Measurements from ENCODE around the gene SH3PXD2A.
"Not testable (repeated sequence)": the region's sequence is repeated elsewhere in the genome, so short reads cannot be mapped to it uniquely, and the experiment has no call there.

Gene SH3PXD2A

DNA sequence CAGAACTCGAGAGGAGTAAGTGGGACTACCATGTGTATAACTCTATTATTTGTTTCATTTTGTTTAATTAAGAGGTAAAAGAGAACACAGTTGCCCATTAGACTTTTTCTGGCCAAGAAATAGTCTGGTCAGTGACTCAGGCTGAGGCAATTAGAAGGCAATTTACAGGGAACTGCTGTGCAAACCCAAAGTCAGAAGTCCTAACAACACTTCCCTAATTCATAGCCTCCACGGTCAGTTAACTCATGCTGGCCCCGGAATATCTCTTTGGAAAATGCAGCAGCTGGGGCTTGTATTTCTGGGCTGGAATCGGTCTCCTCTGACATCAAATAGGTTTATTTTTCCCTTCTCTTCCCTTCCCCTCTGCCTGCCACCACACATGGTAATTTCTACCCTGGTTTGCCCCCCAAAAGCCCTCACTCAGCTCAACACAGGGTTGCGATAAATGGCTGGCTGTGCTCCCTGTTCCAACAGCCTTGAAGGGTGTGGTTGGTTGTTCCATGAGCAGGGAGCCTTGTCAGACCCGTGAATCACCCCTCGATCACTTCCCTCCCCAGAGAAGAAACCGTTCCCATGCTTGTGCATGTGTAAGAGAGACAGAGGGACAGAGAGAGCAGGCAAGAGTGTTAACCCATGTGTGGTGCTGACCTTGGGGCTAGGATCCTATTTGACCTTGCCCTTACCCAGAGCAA, 5.3 kb downstream of the SH3PXD2A start:
- no peak for DNase-seq (ENCODE audit: low read depth)

DNA sequence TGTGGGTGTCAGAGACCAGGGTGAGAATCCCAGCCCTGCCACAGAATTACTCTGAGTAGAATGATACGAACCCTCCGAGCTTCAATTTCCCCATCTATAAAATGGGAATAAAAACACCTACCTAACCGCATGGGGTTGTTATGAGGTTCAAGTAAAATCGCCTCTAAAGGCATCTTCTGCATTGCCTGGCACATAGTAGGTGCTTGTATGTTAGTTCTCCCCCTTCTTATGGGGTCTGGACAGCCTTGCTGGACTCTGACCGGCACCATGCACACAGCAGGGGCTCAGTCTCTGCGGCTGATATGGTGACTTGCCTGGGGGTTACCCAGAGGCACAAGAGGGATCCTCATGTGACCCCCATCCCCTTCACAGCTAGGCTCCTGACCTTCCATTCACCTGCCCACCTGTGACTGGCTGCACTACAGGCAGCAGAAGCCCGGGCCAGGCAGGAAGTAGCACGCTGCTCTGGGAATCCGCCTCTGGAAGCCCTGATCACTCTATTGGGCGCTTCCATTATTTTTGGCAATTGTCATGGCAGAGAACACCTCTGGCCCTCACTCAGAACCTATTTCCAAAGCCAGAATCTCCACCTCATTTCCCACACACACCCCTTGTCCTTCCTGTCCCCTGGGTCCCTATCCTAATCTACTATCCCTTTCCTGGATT, 6.0 kb downstream of the SH3PXD2A start:
- no peak for DNase-seq (ENCODE audit: low read depth)

DNA sequence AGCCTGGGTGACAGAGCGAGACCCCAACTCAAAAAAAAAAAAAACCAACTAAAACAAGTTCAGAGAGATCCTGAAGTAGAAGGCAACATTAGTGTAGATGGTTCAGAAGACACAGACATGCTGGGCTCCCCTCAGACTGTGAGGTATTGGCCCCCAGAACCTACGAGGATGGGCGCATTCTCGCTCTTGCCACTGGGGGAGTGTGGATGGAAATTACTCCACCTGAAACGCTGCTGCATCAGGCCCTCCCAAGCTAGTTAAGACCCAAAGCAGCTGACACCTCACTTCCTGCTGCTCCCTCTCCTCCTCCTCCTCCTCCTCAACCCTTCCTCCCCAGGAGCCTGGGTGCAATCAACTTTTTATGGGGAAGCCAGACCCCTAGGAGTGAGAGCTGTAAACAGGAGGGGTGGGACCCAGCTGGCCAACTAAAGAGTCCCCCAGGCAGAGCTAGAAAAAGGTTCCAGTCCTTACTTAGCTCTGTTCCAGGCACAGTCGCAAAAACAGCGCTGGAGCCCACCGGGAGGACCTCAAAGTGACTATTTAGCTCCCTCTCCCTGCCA, 7.4 kb downstream of the SH3PXD2A start:
- no peak for DNase-seq (ENCODE audit: low read depth)

DNA sequence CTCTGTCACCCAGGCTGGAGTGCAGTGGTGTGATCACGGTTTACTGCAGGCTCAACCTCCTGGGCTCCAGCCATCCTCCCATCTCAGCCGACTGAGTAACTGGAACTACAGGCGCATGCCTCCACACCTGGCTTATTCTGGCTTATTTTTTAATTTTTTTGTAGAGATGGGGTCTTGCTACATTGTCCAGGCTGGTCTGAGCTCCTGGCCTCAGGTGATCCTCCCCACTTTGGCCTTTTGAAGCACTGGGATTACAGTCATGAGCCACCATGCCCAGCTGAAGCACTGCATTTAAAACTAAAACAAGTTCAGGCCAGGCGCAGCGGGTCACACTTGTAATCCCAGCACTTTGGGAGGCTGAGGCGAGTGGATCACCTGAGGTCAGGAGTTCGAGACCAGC, 8.0 kb downstream of the SH3PXD2A start:
- DNase-seq (ENCODE audit: low read depth): no peak

DNA sequence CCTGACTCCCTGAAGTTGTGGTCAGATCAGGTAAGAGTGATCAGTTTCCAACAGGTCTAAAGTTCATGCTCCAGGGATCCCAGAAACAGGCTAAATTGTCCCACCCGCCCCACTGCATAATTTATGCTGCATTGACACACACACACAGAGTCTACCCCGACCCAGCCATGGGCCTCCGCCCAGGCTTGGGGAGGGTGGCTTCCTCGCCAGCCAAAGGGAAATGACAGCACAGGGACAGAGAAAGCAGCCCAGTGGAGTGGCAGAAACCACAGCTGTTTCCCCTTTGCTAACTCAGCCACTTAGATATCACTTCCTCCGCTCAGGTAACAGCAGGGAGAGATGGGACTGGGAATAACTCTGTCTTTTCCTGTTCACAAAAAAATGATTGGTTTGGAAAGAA, 9.4 kb downstream of the SH3PXD2A start:
- DNase-seq (ENCODE audit: low read depth): no peak

DNA sequence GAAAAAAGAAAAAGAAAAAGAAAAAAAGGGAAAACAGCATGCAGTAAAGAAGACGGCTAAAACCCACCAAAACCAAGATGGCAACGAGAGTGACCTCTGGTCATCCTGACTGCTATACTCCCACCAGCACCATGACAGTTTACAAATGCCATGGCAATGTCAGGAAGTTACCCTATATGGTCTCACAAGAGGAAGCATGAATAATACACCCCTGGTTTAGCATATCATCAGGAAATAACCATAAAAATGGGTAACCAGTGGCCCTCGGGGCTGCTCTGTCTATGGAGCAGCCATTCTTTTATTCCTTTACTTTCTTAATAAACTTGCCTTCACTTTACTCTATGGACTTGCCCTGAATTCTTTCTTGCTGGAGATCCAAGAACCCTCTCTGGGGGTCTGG, 10.0 kb downstream of the SH3PXD2A start:
- not testable (repeated sequence) for DNase-seq (ENCODE audit: low read depth)

DNA sequence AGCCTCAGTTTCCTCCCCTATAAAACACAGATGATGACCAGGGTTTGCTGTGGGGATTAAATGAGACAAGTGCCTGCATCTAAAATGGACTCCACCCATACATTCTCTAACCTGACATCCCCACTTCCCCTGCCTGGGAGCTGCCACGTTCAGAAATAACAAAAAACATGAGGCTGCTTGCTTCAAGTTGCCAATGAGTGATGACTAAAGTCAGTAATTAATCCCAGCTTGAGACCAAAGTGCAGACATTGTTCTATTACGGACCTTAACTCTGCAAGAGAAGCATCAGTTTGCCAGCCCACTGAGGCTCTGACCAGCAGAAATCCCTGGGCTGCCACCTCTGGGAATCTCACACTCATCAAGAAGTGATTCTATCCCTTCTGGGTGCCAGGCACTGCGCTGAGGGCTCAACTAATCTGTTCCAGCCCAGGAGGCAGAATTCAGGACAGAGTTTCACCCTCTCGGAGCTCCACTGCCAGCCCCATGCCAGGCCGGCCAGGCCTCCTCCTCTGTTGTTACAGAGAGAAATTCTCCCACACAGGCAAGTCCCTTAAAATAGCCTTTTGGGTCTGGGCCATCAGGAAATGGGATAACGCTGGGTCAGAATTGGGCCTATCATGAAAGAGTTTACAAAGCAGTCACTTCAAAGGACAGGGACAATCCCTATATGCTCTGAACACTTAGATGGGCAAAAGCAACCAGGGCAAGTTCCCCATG, 11.4 kb downstream of the SH3PXD2A start:
- no peak for DNase-seq (ENCODE audit: low read depth)

DNA sequence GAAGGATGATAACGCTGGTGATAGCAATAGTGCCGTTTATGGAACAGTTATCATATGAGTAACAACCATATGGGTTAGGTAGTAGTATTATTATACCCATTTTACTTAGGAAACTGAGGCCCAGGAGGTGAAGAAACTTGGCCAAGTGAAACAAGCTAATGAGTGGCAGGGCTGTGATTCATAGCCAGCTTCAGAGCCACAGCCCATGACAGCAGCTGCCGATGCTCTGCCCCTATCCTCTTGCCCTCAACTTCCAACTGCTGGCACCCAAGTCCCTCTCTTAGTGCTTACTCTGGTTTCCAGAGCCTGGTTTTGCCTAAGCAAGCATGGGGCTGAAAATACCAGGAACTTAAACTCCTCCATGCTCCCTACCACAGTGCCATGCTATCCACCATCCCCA, 12.3 kb downstream of the SH3PXD2A start:
- DNase-seq (ENCODE audit: low read depth): no peak

DNA sequence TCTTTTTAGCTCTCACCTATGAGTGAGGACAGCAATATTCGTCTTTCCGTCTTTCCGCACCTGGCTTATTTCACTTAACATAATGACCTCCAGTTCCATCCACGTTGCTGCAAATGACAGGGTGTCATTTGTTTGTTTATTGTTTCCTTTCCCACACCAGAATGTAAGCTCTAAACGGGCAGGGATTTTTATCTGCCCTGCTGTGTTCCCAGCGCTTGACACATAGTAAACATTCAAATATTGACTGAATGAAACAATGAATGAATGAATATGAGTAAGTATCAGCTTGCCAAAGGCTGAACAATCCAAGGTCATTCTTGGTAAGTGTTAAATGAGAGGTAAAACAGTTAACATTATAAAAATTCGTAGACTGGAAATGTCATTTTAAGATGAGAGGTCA, 12.8 kb downstream of the SH3PXD2A start:
- no peak for DNase-seq (ENCODE audit: low read depth)

DNA sequence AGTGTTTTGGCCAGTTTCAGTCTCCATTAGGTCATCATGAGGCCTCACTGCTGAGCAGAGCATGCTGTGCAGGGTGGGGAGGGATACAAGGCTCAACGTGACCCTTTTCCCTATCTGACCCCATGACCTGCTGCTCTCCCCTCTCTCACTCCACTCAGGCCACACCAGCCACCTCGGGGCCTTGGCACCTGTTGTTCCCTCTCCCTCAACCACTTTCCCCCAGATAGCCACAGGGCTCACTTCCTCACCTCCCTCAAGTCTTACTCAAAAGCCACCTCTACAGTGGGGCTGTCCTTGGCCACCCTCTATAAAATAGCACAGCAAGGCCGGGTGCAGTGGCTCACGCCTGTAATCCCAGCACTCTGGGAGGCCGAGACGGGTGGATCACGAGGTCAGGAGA, 13.9 kb downstream of the SH3PXD2A start:
- DNase-seq (ENCODE audit: low read depth): no peak

DNA sequence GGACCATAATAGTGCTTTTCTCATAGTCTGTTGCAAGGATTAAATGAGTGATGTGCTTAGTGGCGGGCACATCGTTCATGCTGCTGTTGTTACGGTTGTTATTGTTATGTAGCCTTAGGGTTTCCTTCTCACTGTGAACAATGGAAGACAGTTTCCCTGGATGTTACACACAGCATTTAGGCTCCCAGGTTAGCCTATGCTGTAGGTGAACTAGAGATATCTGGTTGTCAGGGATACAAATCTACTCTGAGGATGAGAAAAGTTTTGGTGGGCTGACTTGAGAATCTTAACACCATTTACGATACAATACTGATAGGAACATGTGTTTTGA, 14.7 kb downstream of the SH3PXD2A start:
- DNase-seq (ENCODE audit: low read depth): no peak

DNA sequence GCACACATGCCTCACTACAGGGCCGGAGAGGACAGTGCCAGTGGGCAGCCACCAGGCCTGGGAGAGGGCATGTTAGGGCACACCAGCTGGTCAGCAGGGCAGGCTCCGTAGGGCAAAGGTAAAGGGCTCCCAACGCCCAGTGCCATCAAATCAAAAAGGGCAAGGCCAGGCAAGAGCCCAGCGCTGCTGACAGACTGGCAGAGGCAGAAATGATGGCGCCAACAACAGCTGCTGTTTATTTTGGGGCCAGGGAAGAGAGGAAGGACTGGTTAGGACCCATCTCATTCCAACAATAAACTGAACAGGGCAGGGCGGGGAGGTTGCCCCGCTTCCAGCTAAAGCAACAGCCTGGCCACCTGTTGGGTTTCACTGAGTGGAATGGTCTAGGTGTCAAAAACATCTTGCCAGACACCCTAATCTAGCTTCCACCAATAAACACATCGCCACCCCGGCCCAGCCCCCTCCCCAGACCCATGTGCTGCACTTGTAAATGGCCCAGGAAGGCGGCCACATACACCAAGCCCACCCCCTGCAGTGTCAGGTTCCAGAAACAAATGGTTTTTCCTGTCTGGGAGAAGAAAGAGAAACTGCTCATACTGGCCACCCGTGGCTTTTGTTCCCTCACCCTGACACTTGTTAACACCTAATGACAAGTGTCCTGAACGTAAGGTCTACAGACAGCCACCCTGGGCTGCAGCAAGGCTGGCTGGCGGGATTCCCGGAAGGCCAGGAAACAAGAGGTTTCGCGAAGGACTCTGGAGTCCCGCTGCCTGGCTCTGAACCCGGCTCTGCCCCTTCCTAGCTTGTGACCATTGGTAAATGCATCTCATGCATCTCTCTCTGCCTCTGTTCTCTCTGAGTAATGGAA, 15.3 kb downstream of the SH3PXD2A start:
- no peak for DNase-seq (ENCODE audit: low read depth)

DNA sequence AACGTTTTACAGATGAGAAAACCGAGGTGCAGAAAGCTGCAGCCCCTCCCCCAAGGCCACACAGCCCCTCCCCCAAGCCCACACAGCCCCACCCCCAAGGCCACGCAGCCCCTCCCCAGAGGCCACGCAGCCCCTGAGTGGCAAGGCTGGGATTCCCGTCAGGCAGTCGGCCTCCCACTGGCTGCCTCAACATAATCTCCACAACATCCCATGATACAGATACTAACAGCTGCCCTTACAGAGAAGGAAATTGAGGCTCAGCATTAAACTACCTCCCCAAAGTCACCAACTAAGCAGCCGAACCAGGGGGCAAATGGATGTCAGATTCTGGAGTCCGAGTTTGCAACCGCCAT, 15.9 kb downstream of the SH3PXD2A start:
- DNase-seq (ENCODE audit: low read depth): no peak

DNA sequence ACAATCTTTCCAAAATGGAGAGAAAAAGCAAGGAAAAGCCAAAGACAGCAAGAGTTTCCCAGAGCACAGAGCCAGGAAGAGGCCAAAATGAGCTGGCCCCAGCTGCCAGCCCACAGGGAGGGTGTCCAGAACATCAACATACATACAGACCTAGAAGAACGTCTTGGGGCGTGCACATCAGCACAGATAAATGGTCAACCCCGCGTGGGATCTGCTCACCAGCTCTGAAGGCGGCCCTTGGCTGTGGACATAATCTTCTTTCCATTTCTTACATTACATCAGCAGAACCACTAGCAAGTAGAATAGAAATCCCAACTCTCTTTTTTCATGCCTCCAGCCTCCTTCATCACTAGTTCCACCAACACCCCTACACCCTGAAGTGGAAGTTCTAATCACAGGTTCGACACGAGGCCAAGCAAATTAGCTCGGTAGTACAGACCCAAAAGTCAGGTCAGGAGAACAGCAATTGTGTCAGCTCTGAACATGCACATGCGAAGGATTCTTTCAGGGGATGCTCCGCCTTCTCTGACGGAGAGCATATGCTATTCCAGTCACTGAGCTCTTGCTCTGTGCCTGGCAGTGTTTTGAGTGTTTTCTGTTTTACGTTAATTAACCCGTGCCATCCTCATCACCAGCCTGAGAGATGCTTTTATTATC, 16.4 kb downstream of the SH3PXD2A start:
- DNase-seq (ENCODE audit: low read depth): no peak

DNA sequence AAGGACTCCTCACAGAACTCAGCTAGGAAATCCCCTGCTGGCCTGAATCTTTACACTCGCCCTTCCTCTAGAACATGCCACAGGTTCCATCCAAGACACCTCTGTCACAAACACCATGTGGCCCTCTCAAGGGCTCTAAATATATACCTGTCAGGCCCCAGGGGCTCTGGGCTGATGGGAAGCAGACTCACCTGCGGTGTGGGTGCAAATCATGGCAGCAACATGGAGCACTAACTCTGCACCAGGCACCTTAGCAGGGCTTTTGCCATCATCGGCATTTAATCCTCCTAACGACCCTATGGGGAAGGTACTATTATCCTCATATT, 17.3 kb downstream of the SH3PXD2A start:
- no peak for DNase-seq (ENCODE audit: low read depth)

DNA sequence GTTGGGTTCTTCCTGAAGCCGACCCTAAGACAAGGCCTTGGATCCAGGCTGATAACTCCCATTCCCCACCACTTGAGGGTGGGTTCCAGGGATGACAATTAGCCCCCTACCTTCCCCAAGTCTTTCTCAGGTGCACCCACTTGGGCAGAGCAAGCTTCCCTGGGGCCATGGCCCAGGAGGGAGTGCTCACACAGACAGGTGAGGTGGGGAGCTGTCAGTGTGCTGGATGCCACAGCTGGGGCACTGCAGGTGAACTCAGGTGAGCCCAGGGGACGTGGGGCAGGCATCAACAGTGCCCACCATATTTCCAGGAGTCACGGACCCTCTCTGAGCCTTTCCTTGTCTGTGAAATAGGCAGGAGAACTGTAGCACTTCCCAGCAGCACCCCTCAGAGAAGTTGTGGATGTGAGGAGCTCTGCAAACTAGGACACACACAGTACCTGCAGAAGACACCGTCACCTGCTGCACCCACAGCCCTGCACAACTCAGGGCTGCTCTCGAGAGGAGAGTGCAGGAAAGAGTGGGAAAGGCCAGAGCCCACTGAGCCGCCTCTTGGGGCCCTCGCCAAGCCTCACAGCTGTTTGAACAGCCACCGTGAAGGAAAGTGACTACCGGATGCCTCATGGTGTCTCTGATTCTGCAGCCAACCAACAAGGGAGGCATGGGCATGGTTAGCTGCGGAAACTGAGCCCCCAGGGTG, 17.9 kb downstream of the SH3PXD2A start:
- no peak for DNase-seq (ENCODE audit: low read depth)

DNA sequence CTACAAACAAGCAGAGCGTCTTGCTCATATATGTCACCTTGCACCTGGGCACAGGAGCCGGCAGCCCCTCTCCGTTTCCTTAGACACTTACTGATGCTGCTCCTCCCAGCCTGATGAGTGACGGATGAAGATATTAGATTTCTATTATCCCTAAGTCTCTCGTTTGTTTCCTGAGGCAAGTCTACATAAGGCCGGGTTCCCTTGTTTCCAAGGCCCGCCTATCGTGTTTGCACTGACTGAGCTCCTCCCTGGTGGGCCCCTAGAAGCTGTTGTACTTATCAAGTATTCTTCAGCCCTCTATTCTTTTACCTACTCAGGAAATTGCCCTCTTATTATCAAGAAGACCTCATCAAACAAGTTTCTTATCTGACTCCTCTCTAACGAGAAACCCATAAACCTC, 18.5 kb downstream of the SH3PXD2A start:
- no peak for DNase-seq (ENCODE audit: low read depth)

DNA sequence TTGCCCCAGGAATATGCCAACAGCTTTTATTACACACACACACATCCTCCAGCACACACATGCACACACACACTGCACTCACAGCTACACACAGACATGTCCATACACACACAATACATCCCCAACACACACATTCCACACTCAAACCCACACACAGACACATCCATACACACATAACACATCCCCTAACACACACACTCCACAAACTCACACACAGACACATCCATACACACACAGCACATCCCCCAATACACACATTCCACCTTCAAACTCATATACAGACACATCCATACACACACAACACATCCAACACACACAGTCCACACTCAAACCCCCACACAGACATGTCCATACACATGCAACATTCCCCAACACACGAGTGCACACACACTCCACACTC, 19.1 kb downstream of the SH3PXD2A start:
- no peak for DNase-seq (ENCODE audit: low read depth)

DNA sequence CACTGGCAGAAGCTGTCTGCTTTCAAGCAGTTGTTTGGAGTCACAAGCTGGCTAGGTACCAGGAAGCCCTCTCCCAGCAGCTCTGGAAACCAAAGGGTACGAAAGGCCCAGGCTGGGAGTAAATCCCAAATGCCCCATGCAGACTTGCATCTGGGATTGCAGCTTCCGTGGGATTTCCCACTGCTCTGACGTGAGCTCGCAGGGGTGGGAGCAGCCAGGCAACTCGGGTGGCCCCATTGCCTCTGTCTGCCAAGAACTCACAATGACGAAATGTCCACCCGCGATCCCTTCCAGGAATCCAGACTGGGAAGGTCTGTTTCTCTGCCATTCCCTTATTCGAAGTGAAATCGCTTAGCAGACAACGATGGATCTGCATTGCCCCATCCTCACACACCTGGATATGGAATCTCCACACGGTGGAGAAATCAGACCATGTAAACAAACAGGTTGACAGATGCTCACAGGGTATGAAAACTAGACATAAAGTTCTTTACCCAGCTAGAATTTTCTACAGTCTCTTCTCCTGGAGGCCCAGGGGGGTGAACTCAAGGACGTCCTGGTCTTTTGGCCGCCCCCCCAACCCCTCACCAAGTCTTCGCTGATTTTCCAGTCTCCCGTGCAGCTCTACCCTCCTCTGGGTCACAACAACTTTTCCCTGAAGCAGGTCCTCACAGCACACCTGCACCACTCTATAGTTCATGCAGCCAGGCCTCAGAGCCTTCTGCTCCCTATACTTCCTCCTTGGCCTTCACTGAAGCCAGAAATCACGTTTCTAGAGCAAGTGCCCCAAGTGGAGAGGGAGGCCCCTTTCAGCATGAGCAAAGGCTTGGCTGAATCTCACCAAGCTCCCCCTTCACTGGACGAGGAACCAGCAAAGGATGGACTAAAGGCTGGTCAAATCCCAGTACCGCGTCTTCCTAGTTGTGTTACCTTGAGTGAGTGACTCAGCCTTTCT, 20.0 kb downstream of the SH3PXD2A start:
- no peak for DNase-seq (ENCODE audit: low read depth)

DNA sequence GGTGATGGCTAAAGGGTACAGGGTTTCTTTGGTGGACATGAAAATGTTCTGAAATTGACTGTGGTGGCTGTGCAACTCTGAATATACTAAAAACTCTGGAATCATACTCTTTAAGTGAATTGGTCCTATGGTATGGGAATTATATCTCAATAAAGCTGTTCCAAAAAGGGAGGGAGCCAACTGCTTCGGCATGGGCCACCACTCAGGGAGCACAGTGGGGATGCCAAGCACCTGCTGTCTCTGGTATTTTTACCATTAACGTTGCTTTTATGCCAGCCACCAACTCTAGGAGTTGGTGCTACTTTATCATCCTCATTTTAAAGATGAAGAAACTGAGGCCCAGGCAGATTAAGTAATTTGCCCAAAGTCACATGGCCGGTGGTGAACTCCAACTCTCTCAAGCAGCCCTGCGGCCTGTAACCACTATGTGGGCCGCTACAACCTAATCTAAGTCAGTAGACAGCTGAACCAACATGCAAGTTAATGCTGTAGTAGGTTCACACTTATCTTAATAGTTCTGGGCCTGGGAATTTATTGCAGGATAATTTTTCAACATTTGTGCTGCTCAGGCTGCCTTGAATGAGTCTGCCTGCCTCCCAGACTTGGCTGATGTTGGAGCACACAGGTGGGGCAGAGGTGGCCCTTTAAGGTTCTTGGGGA, 20.8 kb downstream of the SH3PXD2A start:
- no peak for DNase-seq (ENCODE audit: low read depth)
